HEK293 (cell line): ENCODE measurements around the gene C6orf47.

Source experiments
- CTCF ChIA-PET: fragments of 350-600 bp; formaldehyde crosslinking; extraction: SDS; loops from one replicate; lab custom pipeline; 2021; ENCODE audit warnings: antibody characterized with exemption; lab: Yijun Ruan, JAX
- POLR2A ChIA-PET: fragments of 300-600 bp; formaldehyde crosslinking; extraction: SDS; loops from one replicate; lab custom pipeline; 2020; ENCODE audit warnings: antibody characterized with exemption, inconsistent platforms; lab: Yijun Ruan, JAX
- H3K27ac ChIP-seq: fragments of 200-500 bp; sonication (Bioruptor generic); 2 replicates; pipeline ENCODE4 v1.5.1; 2014; ENCODE audit warnings: low read depth, low read length, control low read depth, inconsistent platforms; ENCODE audit errors: extremely low read depth
- H3K36me3 ChIP-seq, 2 experiments: fragments of 200-500 bp in 1 of 2; sonication (Bioruptor generic) in 1 of 2; 1 replicate in 1 of 2; 2 replicates in 1 of 2; pipeline ENCODE4 v1.5.1; 2014 to 2017; ENCODE audit warnings: inconsistent platforms in 2 of 2, low read length in 2 of 2; ENCODE audit not compliant: control insufficient read depth in 2 of 2, insufficient read depth in 1 of 2
- H3K4me1 ChIP-seq: fragments of 200-500 bp; sonication (Bioruptor generic); 2 replicates; pipeline ENCODE4 v1.5.1; 2014; ENCODE audit warnings: mild to moderate bottlenecking, low read length, inconsistent platforms; ENCODE audit not compliant: control insufficient read depth, insufficient read depth
- H3K4me3 ChIP-seq: 2 replicates; pipeline ENCODE4 v1.5.1; 2011; ENCODE audit warnings: low read depth, mild to moderate bottlenecking, control low read depth, low read length, moderate library complexity
- H3K9me3 ChIP-seq: fragments of 200-500 bp; sonication (Bioruptor generic); 2 replicates; pipeline ENCODE4 v1.5.1; 2014; ENCODE audit warnings: low read depth, low read length, inconsistent platforms; ENCODE audit not compliant: control insufficient read depth, insufficient read depth
- EGR2 ChIP-seq: fragments of 450-650 bp; formaldehyde crosslinking; IDR thresholded peaks from 2 replicates; pipeline ENCODE4 v1.5.1; 2016; ENCODE audit warnings: low read depth, missing biosample characterization, missing genetic modification characterization
- ELK4 ChIP-seq: IDR thresholded peaks from 2 replicates; pipeline ENCODE4 v1.6.1; 2011; ENCODE audit warnings: mild to moderate bottlenecking, low read depth, low read length, borderline replicate concordance
- GLIS2 ChIP-seq: fragments of 450-650 bp; formaldehyde crosslinking; IDR thresholded peaks from 2 replicates; pipeline ENCODE4 v1.5.1; 2016; ENCODE audit warnings: missing biosample characterization, missing genetic modification characterization
- HIC1 ChIP-seq: fragments of 450-650 bp; formaldehyde crosslinking; IDR thresholded peaks from 2 replicates; pipeline ENCODE4 v1.5.1; 2016; ENCODE audit warnings: missing biosample characterization, missing genetic modification characterization
- INSM2 ChIP-seq: fragments of 450-650 bp; formaldehyde crosslinking; IDR thresholded peaks from 2 replicates; pipeline ENCODE4 v1.5.1; 2016; ENCODE audit warnings: missing biosample characterization, missing genetic modification characterization
- PRDM2 ChIP-seq: fragments of 450-650 bp; formaldehyde crosslinking; IDR thresholded peaks from 2 replicates; pipeline ENCODE4 v1.5.1; 2016; ENCODE audit warnings: missing biosample characterization, missing genetic modification characterization, borderline replicate concordance
- WT1 ChIP-seq: fragments of 450-650 bp; formaldehyde crosslinking; IDR thresholded peaks from 2 replicates; pipeline ENCODE4 v1.5.1; 2016; ENCODE audit warnings: missing biosample characterization, missing genetic modification characterization
- ZBTB20 ChIP-seq: fragments of 450-650 bp; formaldehyde crosslinking; IDR thresholded peaks from 2 replicates; pipeline ENCODE4 v1.5.1; 2016; ENCODE audit warnings: missing biosample characterization, missing genetic modification characterization
- ZNF19 ChIP-seq: fragments of 450-650 bp; formaldehyde crosslinking; IDR thresholded peaks from 2 replicates; pipeline ENCODE4; 2016; ENCODE audit warnings: missing biosample characterization, missing genetic modification characterization, low read depth
- ZNF23 ChIP-seq: fragments of 450-650 bp; formaldehyde crosslinking; IDR thresholded peaks from 2 replicates; pipeline ENCODE4 v1.5.1; 2016; ENCODE audit warnings: missing biosample characterization, missing genetic modification characterization, borderline replicate concordance
- ZNF266 ChIP-seq: fragments of 450-650 bp; formaldehyde crosslinking; IDR thresholded peaks from 2 replicates; pipeline ENCODE4 v1.5.1; 2016; ENCODE audit warnings: missing biosample characterization, missing genetic modification characterization, low read depth
- ZNF311 ChIP-seq: fragments of 450-650 bp; formaldehyde crosslinking; IDR thresholded peaks from 2 replicates; pipeline ENCODE4 v1.5.1; 2017; ENCODE audit warnings: missing biosample characterization, missing genetic modification characterization, borderline replicate concordance
- ZNF426 ChIP-seq: fragments of 450-650 bp; formaldehyde crosslinking; IDR thresholded peaks from 2 replicates; pipeline ENCODE4 v1.5.1; 2017; ENCODE audit warnings: missing biosample characterization, missing genetic modification characterization, mild to moderate bottlenecking, inconsistent platforms, moderate library complexity
- ZNF488 ChIP-seq: fragments of 450-650 bp; formaldehyde crosslinking; IDR thresholded peaks from 2 replicates; pipeline ENCODE4 v1.5.1; 2016; ENCODE audit warnings: missing biosample characterization, missing genetic modification characterization
- ZNF560 ChIP-seq: fragments of 450-650 bp; formaldehyde crosslinking; IDR thresholded peaks from 2 replicates; pipeline ENCODE4 v1.5.1; 2017; ENCODE audit warnings: missing biosample characterization, missing genetic modification characterization, borderline replicate concordance
- ZNF600 ChIP-seq: fragments of 450-650 bp; formaldehyde crosslinking; IDR thresholded peaks from 2 replicates; pipeline ENCODE4 v1.5.1; 2016; ENCODE audit warnings: missing biosample characterization, missing genetic modification characterization
- ZNF621 ChIP-seq: fragments of 450-650 bp; formaldehyde crosslinking; IDR thresholded peaks from 2 replicates; pipeline ENCODE4 v1.5.1; 2017; ENCODE audit warnings: missing biosample characterization, missing genetic modification characterization
- ZNF629 ChIP-seq: fragments of 450-650 bp; formaldehyde crosslinking; IDR thresholded peaks from 2 replicates; pipeline ENCODE4 v1.5.1; 2017; ENCODE audit warnings: missing biosample characterization, missing genetic modification characterization
- ZNF837 ChIP-seq: fragments of 450-650 bp; formaldehyde crosslinking; IDR thresholded peaks from 2 replicates; pipeline ENCODE4 v1.5.1; 2016; ENCODE audit warnings: missing biosample characterization, missing genetic modification characterization

C6orf47 gene

GRCh38 chr6:31645325-31645724 lies 15.3 kb downstream of the C6orf47 start (continued):
- TF ChIP-seq HIC1 (tag by site-specific recombination) (no peak), ZNF19 (no peak), ZNF837 (no peak)
- TF ChIP-seq, all 188 proteins: peak for 0

GRCh38 chr6:31643818-31644454 lies 16.6 kb downstream of the C6orf47 start:
- Histone ChIP-seq H3K27ac (no peak overlapping the region), H3K4me3 (no peak overlapping the region), H3K36me3 (peaks cover 54 to 95% of the 10 kb centered on the region in 2 experiments), H3K9me3 (no peaks in the 10 kb centered on the region), H3K4me1 (no peaks in the 10 kb centered on the region)
- ChIA-PET CTCF (interaction anchor here (0.6 kb wide), 1 partner anchor 246 kb away, joined by 3 read pairs; no protein-coding TSS in a partner anchor), POLR2A (interaction anchor here (0.6 to 3.5 kb wide), 6 partner anchors 9 to 470 kb away, joined by 4 to 20 read pairs (median 6); partner anchors contain the start of genes BAG6 and HSPA1B)
- TF ChIP-seq ZNF311 (tag by site-specific recombination) (no peak), ELK4 (no peak), GLIS2 (tag by site-specific recombination) (peak; percentile 12; the same call in 1 of the 2 replicates), ZNF629 (tag by site-specific recombination) (no peak), INSM2 (tag by site-specific recombination) (no peak), ZNF621 (tag by site-specific recombination) (no peak), EGR2 (0 out of 2 replicates have a peak, but pooled peaks have one; percentile 8), ZNF600 (tag by site-specific recombination) (peak; percentile 63), ZNF488 (tag by site-specific recombination) (no peak)

GRCh38 chr6:31642798-31643570 lies 17.6 kb downstream of the C6orf47 start:
- H3K36me3 ChIP-seq: peaks cover 53 to 92% of the 10 kb centered on the region in 2 experiments
- TF ChIP-seq WT1 (no peak), ZNF266 (tag by site-specific recombination) (no peak), ZBTB20 (tag by site-specific recombination) (no peak), ZNF629 (tag by site-specific recombination) (no peak), ZNF23 (tag by site-specific recombination) (no peak), PRDM2 (no peak), ZNF426 (tag by site-specific recombination) (no peak), ZNF560 (no peak)

More at GRCh38 chr6:31642798-31643570, 17.6 kb downstream of the C6orf47 start:
- CTCF ChIA-PET: interaction anchor here (0.6 kb wide), 1 partner anchor 21 kb away, joined by 4 read pairs; no protein-coding TSS in a partner anchor
- POLR2A ChIA-PET: interaction anchor here (0.7 to 3.5 kb wide), 5 partner anchors 10 to 185 kb away, joined by 3 to 20 read pairs (median 6); partner anchors contain the start of genes BAG6, C6orf47 and HSPA1B
- Histone ChIP-seq H3K9me3 (no peaks in the 10 kb centered on the region), H3K27ac (no peak overlapping the region), H3K4me3 (no peak overlapping the region), H3K4me1 (no peaks in the 10 kb centered on the region)
